ENCODE data around the gene MSH5. TPM values are rescaled to one million over a fixed set of nuclear protein-coding genes. Genes with fewer than 3 reads are reported as not detected.

The MSH5 gene
- total RNA-seq, 1 donor from 2014 or later = 50.9 TPM

DNA sequence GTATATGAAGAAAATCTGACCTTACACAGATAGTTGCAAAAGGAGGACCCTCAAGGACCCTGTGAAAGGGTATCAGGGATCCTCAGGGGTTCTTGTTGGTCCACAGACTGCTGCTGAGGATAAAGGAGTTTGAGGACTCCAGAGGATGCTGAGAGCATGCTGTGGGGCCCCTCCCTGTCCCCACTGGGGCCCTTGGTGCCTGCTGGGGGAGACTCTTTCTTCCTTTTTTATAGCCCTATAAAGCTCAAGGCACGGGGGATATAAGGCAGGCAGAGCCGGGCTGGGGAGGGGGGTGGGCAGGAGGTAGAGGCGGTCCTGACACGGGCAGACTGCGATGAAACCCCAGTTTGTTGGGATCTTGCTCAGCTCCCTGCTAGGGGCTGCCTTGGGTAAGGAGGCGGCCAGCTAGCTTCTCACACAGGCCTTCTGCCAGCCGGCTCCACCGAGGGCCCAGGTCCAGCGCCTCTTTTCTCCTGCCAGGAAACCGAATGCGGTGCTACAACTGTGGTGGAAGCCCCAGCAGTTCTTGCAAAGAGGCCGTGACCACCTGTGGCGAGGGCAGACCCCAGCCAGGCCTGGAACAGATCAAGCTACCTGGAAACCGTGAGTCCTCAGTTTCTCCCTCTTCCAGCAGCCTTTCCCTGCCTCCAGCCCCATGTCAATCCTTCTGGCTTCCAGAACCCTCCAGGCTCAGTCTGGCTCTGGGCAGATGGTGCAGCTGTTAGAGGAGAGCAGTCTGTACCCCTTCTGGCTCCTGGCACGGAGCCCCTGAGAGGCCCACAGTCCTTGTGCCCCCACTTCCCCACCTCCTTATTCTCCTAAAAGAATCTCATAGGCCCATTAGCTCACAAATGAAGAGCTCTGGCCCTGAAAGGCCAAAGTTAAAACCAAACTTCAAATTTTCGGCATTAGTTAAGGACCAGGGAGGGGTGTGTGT is 24.5 kb upstream of the MSH5 start, which contains the start of gene LY6G6D:
Gene LY6G6D, plus strand, starts transcription at position 327 of the 937 bp plus-strand sequence. Its CDS starts 8 bp downstream, at position 335.
- Histone ChIP-seq H3K9me3 (ENCODE audit: low read depth) (no peaks in the 10 kb centered on the region), H3K27ac (peak within 1 kb of the TSS; percentile 57), H4K20me1 (ENCODE audit: low read depth) (no peaks in the 10 kb centered on the region), H3K27me3 (no peaks in the 10 kb centered on the region), H2AFZ (replicated peaks) (peak within 1 kb of the TSS; percentile 89), H3K4me3 (no peak within 1 kb of the TSS), H3K36me3 (no peaks in the 10 kb centered on the region), H3K9ac (no peak within 1 kb of the TSS), H3K79me2 (ENCODE audit: low read depth) (no peaks in the 10 kb centered on the region), H3F3A (ENCODE audit: low read depth) (peaks cover 21% of the 10 kb centered on the region), H3K4me2 (peak within 1 kb of the TSS; percentile 64), H3K4me1 (peaks cover 25% of the 10 kb centered on the region)
- Mint-ChIP-seq H3K36me3 (no peaks in the 10 kb centered on the region), H3K4me1 (peaks cover 48% of the 10 kb centered on the region), H3K27me3 (ENCODE audit: insufficient read depth, low read depth) (peaks cover 17% of the 10 kb centered on the region), H3K9me3 (no peaks in the 10 kb centered on the region), H3K4me3 (peak within 1 kb of the TSS; percentile 71), H3K27ac (peak within 1 kb of the TSS; percentile 97)
- no peak for TF ChIP-seq EZH2phosphoT487 (IDR thresholded peaks at IDR 0.05)
- TF ChIP-seq EZH2 (IDR thresholded peaks at IDR 0.05) = no peak
- TF ChIP-seq, protein P1, sequence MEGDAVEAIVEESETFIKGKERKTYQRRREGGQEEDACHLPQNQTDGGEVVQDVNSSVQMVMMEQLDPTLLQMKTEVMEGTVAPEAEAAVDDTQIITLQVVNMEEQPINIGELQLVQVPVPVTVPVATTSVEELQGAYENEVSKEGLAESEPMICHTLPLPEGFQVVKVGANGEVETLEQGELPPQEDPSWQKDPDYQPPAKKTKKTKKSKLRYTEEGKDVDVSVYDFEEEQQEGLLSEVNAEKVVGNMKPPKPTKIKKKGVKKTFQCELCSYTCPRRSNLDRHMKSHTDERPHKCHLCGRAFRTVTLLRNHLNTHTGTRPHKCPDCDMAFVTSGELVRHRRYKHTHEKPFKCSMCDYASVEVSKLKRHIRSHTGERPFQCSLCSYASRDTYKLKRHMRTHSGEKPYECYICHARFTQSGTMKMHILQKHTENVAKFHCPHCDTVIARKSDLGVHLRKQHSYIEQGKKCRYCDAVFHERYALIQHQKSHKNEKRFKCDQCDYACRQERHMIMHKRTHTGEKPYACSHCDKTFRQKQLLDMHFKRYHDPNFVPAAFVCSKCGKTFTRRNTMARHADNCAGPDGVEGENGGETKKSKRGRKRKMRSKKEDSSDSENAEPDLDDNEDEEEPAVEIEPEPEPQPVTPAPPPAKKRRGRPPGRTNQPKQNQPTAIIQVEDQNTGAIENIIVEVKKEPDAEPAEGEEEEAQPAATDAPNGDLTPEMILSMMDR (IDR thresholded peaks at IDR 0.05) = no peak
- DNase-seq (ENCODE audit: low spot score) = no peak

DNA sequence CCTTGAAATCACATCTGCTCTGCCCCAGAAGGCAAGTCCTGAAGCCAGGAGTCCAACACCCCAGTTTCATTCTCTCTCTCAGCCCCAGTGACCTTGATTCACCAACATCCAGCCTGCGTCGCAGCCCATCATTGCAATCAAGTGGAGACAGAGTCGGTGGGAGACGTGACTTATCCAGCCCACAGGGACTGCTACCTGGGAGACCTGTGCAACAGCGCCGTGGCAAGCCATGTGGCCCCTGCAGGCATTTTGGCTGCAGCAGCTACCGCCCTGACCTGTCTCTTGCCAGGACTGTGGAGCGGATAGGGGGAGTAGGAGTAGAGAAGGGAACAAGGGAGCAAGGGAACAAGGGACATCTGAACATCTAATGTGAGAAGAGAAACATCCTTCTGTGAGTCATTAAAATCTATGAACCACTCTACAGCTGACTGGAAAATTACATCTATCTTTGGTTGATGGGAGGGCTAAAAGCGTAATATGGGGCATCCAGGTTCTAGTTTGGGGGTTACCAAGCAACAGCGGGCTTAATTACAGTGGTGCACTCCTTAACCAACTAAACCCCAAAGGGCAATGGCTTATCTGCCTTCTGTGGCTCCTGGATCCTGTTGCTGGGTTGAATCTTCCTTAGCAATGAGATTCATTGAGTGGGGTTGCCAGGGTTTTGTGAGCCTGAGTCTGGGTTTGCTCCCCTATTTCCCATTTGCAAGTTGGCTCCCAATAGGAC is 22.1 kb upstream of the MSH5 start:
- peaks cover 31% of the 10 kb centered on the region for H3K4me1 Mint-ChIP-seq
- DNase-seq (ENCODE audit: low spot score) = peak; percentile 63
- H3K27me3 Mint-ChIP-seq (ENCODE audit: insufficient read depth, low read depth) = peaks cover 12% of the 10 kb centered on the region
- no peak overlapping the region for H3K4me2 ChIP-seq
- H3K36me3 ChIP-seq = no peaks in the 10 kb centered on the region
- no peaks in the 10 kb centered on the region for H3K27me3 ChIP-seq
- TF ChIP-seq EZH2phosphoT487 (IDR thresholded peaks at IDR 0.05) = no peak
- TF ChIP-seq, protein P1 (IDR thresholded peaks at IDR 0.05) = peak; percentile 43
- H2AFZ ChIP-seq (replicated peaks) = peak overlapping the region; percentile 27
- no peak overlapping the region for H3K9ac ChIP-seq
- no peaks in the 10 kb centered on the region for H3K79me2 ChIP-seq (ENCODE audit: low read depth)
- H3K4me3 Mint-ChIP-seq = peak overlapping the region; percentile 46
- H4K20me1 ChIP-seq (ENCODE audit: low read depth) = no peaks in the 10 kb centered on the region
- no peaks in the 10 kb centered on the region for H3K9me3 ChIP-seq (ENCODE audit: low read depth)
- H3F3A ChIP-seq (ENCODE audit: low read depth) = peaks cover 21% of the 10 kb centered on the region
- no peaks in the 10 kb centered on the region for H3K36me3 Mint-ChIP-seq
- no peak overlapping the region for H3K27ac Mint-ChIP-seq
- peaks cover 25% of the 10 kb centered on the region for H3K4me1 ChIP-seq
- no peak overlapping the region for H3K27ac ChIP-seq
- H3K9me3 Mint-ChIP-seq = no peaks in the 10 kb centered on the region
- no peak overlapping the region for H3K4me3 ChIP-seq

DNA sequence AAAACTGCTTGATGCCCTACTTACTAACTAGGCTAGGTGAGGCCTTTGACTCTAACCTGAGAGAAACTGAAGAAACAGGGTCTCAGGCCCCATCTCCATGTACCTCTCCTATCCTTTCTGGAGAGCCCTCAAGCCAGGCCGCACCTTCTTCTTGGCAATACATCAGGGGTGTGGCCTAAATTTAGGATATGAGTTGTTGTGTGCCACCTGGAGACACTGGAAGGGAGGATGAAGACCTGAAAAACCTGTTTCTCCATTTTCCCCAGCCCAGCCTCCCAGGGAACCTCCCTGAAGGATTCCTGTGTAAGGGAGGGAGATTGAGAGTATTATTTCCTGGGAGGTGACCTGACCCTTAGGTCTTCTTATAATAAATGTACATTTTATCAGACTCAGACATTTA is 21.5 kb upstream of the MSH5 start:
- peaks cover 21% of the 10 kb centered on the region for H3K4me1 ChIP-seq
- Mint-ChIP-seq H3K27me3 (ENCODE audit: insufficient read depth, low read depth) (peaks cover 11% of the 10 kb centered on the region), H3K27ac (no peak overlapping the region), H3K4me1 (peaks cover 26% of the 10 kb centered on the region), H3K36me3 (no peaks in the 10 kb centered on the region), H3K9me3 (no peaks in the 10 kb centered on the region), H3K4me3 (peak overlapping the region; percentile 12)
- peaks cover 19% of the 10 kb centered on the region for H3F3A ChIP-seq (ENCODE audit: low read depth)
- no peaks in the 10 kb centered on the region for H3K79me2 ChIP-seq (ENCODE audit: low read depth)
- no peaks in the 10 kb centered on the region for H4K20me1 ChIP-seq (ENCODE audit: low read depth)
- TF ChIP-seq EZH2phosphoT487 (IDR thresholded peaks at IDR 0.05) = no peak
- H3K27me3 ChIP-seq = no peaks in the 10 kb centered on the region
- no peak for DNase-seq (ENCODE audit: low spot score)
- no peaks in the 10 kb centered on the region for H3K36me3 ChIP-seq
- no peak overlapping the region for H3K4me2 ChIP-seq
- H3K9me3 ChIP-seq (ENCODE audit: low read depth) = no peaks in the 10 kb centered on the region
- no peak overlapping the region for H3K27ac ChIP-seq
- no peak overlapping the region for H3K9ac ChIP-seq
- H2AFZ ChIP-seq (replicated peaks) = no peak overlapping the region
- H3K4me3 ChIP-seq = no peak overlapping the region

Data from neural progenitor cell (in vitro differentiated cells).